SIG-M5 treated with dmso at 0.1 percent for 504 hours (cell line): ENCODE data around the gene FMN1.

Experiments
- DNase-seq: peaks from one replicate; lab custom pipeline; 2025; ENCODE audit not compliant: unreplicated experiment; lab: John Stamatoyannopoulos, UW

FMN1 gene

GRCh38 chr15:32941823-32942222 is 252.7 kb downstream of the FMN1 start:
- DNase-seq, result no peak

GRCh38 chr15:32936976-32937375 is 257.5 kb downstream of the FMN1 start:
- DNase-seq, result no peak

GRCh38 chr15:32936283-32936918 is 258.1 kb downstream of the FMN1 start:
- DNase-seq, result peak; percentile 8

DNA sequence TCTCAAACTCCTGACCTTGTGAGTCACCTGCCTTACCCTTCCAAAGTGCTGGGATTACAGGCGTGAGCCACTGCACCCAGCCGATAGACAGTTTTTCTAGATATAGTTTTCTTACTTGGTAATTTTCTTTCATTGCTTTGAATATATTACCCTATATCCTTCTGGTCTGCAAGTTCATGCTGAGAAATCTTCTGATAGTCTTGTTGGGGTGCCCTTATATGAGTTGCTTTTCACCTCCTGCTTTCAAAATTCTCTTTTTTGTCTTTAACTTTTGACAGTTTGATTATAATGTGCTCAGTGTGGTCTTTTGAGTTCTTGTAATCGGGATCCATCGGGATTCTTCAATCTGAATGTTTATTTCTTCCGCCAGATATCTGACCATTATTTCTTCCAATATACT is 259.4 kb downstream of the FMN1 start:
- no peak for DNase-seq

DNA sequence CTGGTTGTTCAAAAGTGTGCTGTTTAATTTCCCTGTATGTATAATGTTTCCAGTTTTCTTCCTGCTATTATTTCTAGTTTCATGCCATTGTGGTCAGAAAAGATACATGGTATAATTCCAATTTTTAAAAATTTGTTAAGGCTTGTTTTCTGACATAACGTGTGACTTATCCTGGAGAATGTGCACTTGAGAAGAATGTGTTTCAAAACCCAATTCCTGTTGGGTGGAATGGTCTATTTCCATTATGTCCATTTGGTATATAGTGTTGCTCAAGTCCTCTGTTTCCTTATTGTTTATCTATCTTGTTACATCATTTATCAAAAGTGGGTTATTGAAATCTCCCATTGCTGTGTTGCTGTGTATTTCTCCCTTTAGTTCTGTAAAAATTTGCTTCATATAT is 261.3 kb downstream of the FMN1 start:
- no peak for DNase-seq

- no peak for DNase-seq
Measured at GRCh38 chr15:32928876-32929275, 265.6 kb downstream of the FMN1 start.

- DNase-seq, result no peak
Measured at GRCh38 chr15:32927124-32927523, 267.4 kb downstream of the FMN1 start.

DNA sequence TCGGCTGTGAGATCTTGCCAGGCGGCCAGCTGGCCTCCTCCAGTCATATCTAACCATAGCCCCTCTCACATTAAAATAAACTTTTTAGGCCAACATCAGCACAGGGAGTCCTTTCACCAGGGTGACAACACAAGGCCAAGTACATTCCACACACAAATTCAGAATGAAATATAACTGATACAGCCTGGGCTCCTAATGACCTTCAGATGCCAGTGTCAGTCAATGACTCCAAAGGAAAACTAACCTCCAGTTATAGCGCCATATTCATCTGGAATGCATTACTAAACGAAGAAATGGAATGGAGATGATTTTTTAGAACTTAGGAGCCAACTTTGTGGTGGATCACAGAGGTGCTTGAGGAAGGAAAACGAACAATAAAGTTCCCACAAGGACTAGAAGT is 271.3 kb downstream of the FMN1 start:
- no peak for DNase-seq

- DNase-seq, result no peak
Measured at GRCh38 chr15:32922541-32922940, 272.0 kb downstream of the FMN1 start.

GRCh38 chr15:32919749-32920414 is 274.6 kb downstream of the FMN1 start:
- no peak for DNase-seq

- DNase-seq, result no peak
Measured at GRCh38 chr15:32918547-32918946, 276.0 kb downstream of the FMN1 start.

DNA sequence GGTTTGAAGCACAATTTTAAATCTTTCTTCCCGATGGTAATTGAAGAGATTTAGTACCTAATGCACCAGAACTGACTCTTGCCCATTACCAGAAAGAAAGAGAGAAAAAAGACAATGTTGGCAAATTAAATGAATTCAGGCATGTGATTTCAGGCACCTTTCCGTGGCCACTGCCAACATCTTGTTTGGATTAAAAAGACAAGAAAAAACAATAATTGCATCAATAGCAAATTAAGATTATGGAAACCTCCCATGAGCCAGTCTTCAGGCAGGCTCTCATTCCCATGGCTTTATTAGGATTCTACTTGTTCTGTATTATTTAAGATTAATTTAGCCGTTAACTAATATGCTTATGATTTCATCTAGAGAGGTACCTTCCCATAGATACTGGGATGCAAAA is 283.7 kb downstream of the FMN1 start:
- no peak for DNase-seq

GRCh38 chr15:32909431-32909830 is 285.1 kb downstream of the FMN1 start:
- no peak for DNase-seq

- peak; percentile 72 for DNase-seq
Measured at GRCh38 chr15:32908872-32909271, 285.6 kb downstream of the FMN1 start.

DNA sequence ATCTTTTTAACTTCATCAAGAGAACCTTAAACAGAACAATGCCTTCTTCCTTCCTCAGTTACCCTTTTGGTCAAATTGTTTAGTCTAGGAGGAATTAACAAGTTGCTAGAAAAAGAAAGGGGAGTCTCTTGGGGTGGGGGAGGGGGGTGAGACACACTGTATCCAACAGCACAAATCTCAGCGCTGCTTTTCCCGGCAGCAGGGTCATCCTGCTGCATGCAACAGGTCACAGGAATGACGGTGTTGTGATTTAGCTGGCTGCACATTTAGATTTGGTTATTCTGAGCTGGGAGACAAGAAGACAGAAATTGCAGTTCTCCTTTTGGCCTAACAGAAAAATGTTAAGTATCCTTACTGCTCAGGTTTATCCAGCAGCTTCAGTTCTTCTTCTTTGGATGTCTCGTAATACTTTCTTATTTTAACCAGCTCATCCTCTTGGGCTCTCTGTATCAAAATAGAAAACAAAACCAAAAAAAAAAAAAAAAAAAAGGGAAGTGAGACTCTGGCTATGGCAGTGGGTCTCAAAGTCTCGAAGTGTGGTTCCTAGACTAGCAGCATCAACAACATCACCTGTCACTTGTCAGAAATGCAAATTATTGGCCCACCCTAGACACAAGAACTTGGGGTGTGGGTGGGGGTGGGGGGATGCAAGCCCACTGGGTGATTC is 286.2 kb downstream of the FMN1 start:
- peak; percentile 94 for DNase-seq

- no peak for DNase-seq
Measured at GRCh38 chr15:32905481-32905880, 289.0 kb downstream of the FMN1 start.

GRCh38 chr15:32904448-32904847 is 290.1 kb downstream of the FMN1 start:
- DNase-seq, result no peak

- DNase-seq, result no peak
Measured at GRCh38 chr15:32903591-32904290, 290.8 kb downstream of the FMN1 start.

DNA sequence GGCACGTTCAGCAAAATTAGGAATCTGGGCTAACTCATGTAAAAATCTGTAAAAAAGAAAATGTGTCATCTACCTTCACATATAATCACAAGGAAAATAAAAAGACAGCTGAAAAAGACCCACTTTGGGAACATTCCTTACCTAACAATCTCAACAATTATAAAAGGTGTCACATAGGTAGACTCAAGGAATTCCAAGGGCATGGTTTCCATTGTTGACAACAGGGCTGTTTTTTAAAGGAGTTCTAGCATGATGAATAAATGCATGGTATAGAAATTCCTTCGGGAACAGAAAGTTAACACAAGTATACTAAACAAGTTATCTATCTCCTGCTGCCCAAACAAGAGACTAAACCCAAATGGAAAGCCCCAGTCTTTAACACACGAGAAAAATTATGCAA is 292.5 kb downstream of the FMN1 start:
- DNase-seq, result no peak

DNA sequence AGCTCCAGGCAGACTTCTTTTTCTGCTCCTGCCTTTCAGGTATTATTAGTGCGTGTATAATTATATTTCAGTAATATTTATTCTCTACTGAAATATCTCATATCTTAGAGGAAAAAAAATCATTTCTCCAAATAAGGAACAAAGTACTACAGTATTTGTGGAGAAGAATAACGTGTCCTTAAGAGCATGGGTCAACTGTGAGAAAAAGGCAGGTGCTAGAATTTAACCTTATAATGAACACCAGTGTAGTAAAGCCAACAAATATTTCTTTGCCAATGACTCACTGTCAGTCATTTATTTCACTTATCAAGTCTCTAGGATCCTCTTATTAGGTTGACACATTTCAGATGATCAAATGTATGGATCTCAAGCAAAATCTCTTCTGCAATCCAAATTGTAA is 293.3 kb downstream of the FMN1 start:
- no peak for DNase-seq

DNA sequence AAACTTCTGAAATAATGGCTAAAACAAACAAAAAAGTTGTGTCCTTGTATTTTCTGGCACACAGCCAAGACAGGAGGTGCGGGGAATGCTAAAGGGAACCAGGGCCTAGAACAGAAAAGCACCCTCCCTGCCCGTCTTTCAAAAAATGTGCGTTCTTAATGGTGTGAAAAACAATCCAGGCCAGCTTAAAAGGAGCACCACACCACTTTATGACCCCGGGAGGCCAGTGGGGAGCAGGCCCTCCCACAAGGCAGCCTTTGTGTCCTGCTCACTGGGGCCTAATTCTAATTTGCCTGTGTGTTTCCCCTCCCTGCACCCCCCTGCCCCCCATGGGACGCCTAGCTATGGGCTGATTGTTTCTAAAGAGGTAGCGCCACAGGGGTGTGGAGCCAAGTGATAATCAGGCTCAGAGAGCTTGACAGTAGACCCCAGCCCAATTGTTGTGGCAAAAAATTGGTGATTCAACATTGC is 295.4 kb downstream of the FMN1 start:
- no peak for DNase-seq

- DNase-seq, result no peak
Measured at GRCh38 chr15:32898414-32898813, 296.1 kb downstream of the FMN1 start.
